ENCODE results near the gene SORCS2. TPM values are rescaled to one million over a fixed set of nuclear protein-coding genes. Genes with fewer than 3 reads are reported as not detected.

The SORCS2 gene
- total RNA-seq, 4 donors from 2014 or later = 0.53 to 9.9 (median 0.90) TPM

- no peaks in the 10 kb centered on the region for H3K27me3 ChIP-seq
- peak in 1 of 3 donors; percentile 35 for DNase-seq
- TF ChIP-seq POLR2A (IDR thresholded peaks at IDR 0.05) = no peak
- TF ChIP-seq CTCF (IDR thresholded peaks at IDR 0.05) = no peak
- H3K27ac ChIP-seq = peak overlapping the region in 1 of 4 donors; percentile 30
- no peaks in the 10 kb centered on the region for H3K36me3 ChIP-seq
- no peaks in the 10 kb centered on the region for H3K4me1 ChIP-seq
- no peak overlapping the region for H3K4me3 ChIP-seq
- no peaks in the 10 kb centered on the region for H3K9me3 ChIP-seq
These were observed 141.6 kb downstream of the SORCS2 start for GRCh38 chr4:7333801-7334421.

DNA sequence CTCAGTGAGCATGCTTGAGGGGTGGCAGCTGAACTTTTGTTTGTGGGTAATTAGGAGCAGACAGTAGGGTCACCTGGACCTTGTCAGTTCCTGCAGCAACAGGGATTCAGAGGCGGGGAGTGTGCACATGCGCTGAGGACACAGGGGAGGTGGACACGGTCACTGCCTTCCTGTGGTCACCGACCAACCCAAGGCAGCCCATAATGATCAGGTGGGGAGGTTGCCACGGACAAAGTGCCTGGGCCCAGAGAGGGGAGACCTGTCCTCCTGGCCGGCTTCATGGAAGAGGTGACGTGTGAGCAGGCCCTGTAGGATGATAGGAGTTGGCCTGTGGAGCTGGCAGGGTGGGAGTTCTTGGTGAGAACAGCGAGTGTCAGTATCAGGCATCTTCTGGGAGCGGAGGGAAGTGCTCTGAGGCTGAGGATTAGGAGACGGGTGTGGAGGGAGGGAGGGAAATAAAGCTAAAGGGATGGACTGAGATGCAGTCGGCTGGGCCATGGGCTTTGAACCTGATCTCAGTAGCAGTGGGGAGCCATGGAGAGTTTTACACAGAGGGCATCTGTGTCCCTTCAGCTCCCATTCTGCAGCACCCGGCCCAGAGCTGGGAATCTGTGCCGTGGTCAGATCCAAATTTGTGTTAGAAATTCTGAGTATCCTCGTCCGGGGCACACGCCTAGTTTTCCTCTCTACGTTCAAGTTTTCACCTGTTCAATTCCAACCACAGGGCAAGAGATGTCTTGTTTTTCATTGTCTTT, 142.4 kb downstream of the SORCS2 start:
- H3K9me3 ChIP-seq = no peaks in the 10 kb centered on the region
- no peaks in the 10 kb centered on the region for H3K36me3 ChIP-seq
- DNase-seq = peak in 1 of 3 donors; percentile 42
- TF ChIP-seq CTCF (IDR thresholded peaks at IDR 0.05) (no peak), POLR2A (IDR thresholded peaks at IDR 0.05) (no peak)
- H3K27ac ChIP-seq = no peak overlapping the region
- H3K4me1 ChIP-seq = no peaks in the 10 kb centered on the region
- H3K27me3 ChIP-seq = no peaks in the 10 kb centered on the region
- H3K4me3 ChIP-seq = no peak overlapping the region

DNA sequence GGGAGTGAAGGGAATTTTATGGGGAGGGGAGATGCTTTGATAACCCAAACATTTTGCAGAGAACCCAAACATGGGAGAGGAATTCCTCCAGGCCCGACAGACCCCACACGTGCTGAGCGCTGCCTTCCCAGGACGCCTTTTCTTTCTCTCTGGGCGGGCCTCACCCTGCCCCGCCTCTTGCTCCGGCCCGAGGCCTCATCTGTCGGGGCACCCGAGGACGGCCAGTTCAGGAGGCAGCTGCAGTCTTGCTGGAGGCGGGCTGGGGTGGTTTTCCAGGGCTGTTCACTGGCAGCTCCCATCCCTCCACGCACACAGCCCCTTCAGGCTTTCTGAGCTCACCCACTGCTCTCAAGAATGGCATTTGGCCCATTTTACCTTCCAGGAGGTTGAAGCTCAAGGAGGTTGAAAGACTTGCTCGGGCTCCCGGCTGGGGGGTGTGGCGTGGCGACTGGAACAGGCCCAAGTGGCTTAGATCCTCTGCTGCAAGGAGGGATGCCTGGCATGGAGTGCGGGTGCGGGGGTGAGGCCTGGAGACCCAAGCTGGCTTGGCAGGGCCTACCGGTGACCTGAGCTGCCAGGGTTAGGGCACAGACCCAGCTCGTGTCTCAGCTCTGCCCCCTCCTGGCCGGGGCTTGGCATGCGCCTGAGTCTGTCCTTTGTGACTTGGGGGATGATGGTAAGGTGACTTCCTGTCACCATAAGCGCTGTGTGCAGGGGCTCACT, 143.2 kb downstream of the SORCS2 start:
- H3K4me3 ChIP-seq = no peak overlapping the region
- no peaks in the 10 kb centered on the region for H3K4me1 ChIP-seq
- no peaks in the 10 kb centered on the region for H3K36me3 ChIP-seq
- no peak for TF ChIP-seq POLR2A (IDR thresholded peaks at IDR 0.05)
- peak in 4 of 6 experiments; percentile 45 to 52 (median 50) for TF ChIP-seq CTCF (IDR thresholded peaks at IDR 0.05)
- no peaks in the 10 kb centered on the region for H3K27me3 ChIP-seq
- no peak overlapping the region for H3K27ac ChIP-seq
- peak in 2 of 3 donors; percentile 56 to 71 for DNase-seq
- H3K9me3 ChIP-seq = no peaks in the 10 kb centered on the region

DNA sequence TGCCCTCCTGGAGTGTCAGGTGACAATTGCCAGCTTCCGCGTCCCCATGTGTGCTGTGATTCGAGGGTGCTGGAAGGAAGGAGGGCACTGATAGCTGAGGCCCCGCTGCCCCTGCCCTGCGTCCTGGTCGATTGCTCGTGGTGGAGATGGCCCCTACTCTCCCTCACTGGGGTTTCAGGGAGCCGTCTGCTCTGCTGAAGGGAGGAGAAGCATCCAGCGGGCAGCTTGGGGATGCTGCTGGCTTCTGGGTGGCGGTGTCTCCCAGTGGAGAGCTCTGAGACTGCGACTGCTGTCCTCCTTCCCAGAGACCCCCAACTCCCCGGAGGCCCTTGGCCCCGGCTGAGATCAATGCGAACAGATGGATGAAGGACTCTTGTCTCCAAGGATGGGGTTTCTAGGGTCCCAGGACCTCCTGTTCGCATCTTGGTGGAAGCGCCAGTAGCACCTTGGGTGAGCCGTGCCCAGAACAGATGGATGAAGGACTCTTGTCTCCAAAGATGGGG, 143.8 kb downstream of the SORCS2 start:
- no peaks in the 10 kb centered on the region for H3K9me3 ChIP-seq
- no peak for TF ChIP-seq POLR2A (IDR thresholded peaks at IDR 0.05)
- TF ChIP-seq CTCF (IDR thresholded peaks at IDR 0.05) = no peak
- no peaks in the 10 kb centered on the region for H3K4me1 ChIP-seq
- no peak for DNase-seq
- H3K27ac ChIP-seq = no peak overlapping the region
- no peaks in the 10 kb centered on the region for H3K27me3 ChIP-seq
- H3K36me3 ChIP-seq = no peaks in the 10 kb centered on the region
- H3K4me3 ChIP-seq = no peak overlapping the region

DNA sequence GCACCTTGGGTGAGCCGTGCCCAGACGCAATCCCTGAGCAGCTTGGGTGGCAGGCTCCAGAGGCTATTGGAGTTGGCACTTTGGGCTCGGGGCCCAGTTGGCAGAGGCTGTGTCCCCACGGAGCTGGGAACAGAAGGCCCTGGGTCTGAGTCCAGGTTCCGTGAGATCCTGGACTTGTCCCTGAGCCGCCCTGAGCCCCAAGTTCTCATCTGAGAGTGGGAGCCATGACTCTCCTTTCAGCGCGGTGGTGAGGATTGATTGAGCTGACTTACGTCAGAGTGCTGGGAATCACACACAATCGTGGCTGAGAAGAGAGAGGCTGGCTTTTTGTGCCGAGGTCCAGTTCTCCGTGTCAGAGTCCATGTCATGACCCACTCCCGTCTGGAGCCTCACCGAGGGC, 144.4 kb downstream of the SORCS2 start:
- TF ChIP-seq POLR2A (IDR thresholded peaks at IDR 0.05) = no peak
- TF ChIP-seq CTCF (IDR thresholded peaks at IDR 0.05) = no peak
- Histone ChIP-seq H3K27ac (no peak overlapping the region), H3K9me3 (no peaks in the 10 kb centered on the region), H3K27me3 (no peaks in the 10 kb centered on the region), H3K4me3 (no peak overlapping the region), H3K36me3 (no peaks in the 10 kb centered on the region), H3K4me1 (no peaks in the 10 kb centered on the region)
- no peak for DNase-seq

All from Peyer's patch (tissue), 4 donors.